22Rv1 (cell line): Measurements from ENCODE around the gene EFNA3.

Experiments
- CTCF ChIP-seq: fragments of 450-650 bp; IDR thresholded peaks from 2 replicates; pipeline ENCODE4 v1.5.1; 2017; ENCODE audit warnings: mild to moderate bottlenecking
- ZFX ChIP-seq: fragments of 450-650 bp; IDR thresholded peaks from 2 replicates; pipeline ENCODE4 v1.6.1; 2017; ENCODE audit warnings: antibody characterized with exemption, borderline replicate concordance

- no peak for TF ChIP-seq CTCF
- no peak for TF ChIP-seq ZFX
These were observed 13.7 kb upstream of the EFNA3 start for GRCh38 chr1:155064832-155065429.
